ENCODE results near the gene MORC2.
A peak's percentile ranks its signal among the peaks of the same experiment; 100 is the strongest.

The MORC2 gene

GRCh38 chr22:30968015-30968923 is at the start of gene MORC2 (continued):
- TF ChIP-seq ATF2 (tag by site-specific recombination; IDR thresholded peaks at IDR 0.05; ENCODE audit: low read depth) (0 out of 2 replicates have a peak, but pooled peaks have one; percentile 4), GLIS2 (tag by site-specific recombination; IDR thresholded peaks at IDR 0.05) (0 out of 2 replicates have a peak, but pooled peaks have one; percentile 41), KLF9 (tag by site-specific recombination; IDR thresholded peaks at IDR 0.05; ENCODE audit: low read depth) (peak; percentile 85), GLI4 (tag by site-specific recombination; IDR thresholded peaks at IDR 0.05) (no peak), ZNF133 (tag by site-specific recombination; IDR thresholded peaks at IDR 0.05) (no peak), ZFP41 (tag by site-specific recombination; IDR thresholded peaks at IDR 0.05; ENCODE audit: borderline replicate concordance) (no peak), KLF16 (tag by site-specific recombination; IDR thresholded peaks at IDR 0.05) (peak; percentile 77)

- Histone ChIP-seq H3K4me1 (ENCODE audit: control insufficient read depth, insufficient read depth, low read length) (no peaks in the 10 kb centered on the region), H3K9me3 (ENCODE audit: control insufficient read depth, insufficient read depth, low read depth, low read length) (no peaks in the 10 kb centered on the region), H3K4me3 (ENCODE audit: low read depth, low read length) (no peak overlapping the region), H3K36me3 (ENCODE audit: control insufficient read depth in 2 of 2, insufficient read depth in 1 of 2, low read length in 2 of 2) (no peaks in the 10 kb centered on the region), H3K27ac (ENCODE audit: extremely low read depth, low read depth, low read length) (no peak overlapping the region)
- POLR2A ChIA-PET = no interaction called here
- CTCF ChIA-PET = no interaction called here
- TF ChIP-seq HIC1 (tag by site-specific recombination; IDR thresholded peaks at IDR 0.05) = no peak
- TF ChIP-seq RBAK (tag by site-specific recombination; IDR thresholded peaks at IDR 0.05) = no peak
- TF ChIP-seq KLF9 (tag by site-specific recombination; IDR thresholded peaks at IDR 0.05; ENCODE audit: low read depth) = no peak
- peak; percentile 79 for TF ChIP-seq SETDB1 (IDR thresholded peaks at IDR 0.05; ENCODE audit: insufficient read length, low read length)
- no peak for TF ChIP-seq ZNF391 (tag by site-specific recombination; IDR thresholded peaks at IDR 0.05; ENCODE audit: borderline replicate concordance, low read depth)
These were observed 37.0 kb upstream of the MORC2 start for GRCh38 chr22:31005535-31005934.

- ChIA-PET CTCF (no interaction called here), POLR2A (interaction anchor here (1.6 kb wide), 1 partner anchor 32 kb away, joined by 4 read pairs; the partner anchor contains the start of genes MORC2 and TUG1)
- Histone ChIP-seq H3K36me3 (ENCODE audit: control insufficient read depth in 2 of 2, insufficient read depth in 1 of 2, low read length in 2 of 2) (no peaks in the 10 kb centered on the region), H3K4me3 (ENCODE audit: low read depth, low read length) (no peak overlapping the region), H3K4me1 (ENCODE audit: control insufficient read depth, insufficient read depth, low read length) (no peaks in the 10 kb centered on the region), H3K9me3 (ENCODE audit: control insufficient read depth, insufficient read depth, low read depth, low read length) (no peaks in the 10 kb centered on the region), H3K27ac (ENCODE audit: extremely low read depth, low read depth, low read length) (no peak overlapping the region)
- TF ChIP-seq ZNF555 (tag by site-specific recombination; conservative IDR thresholded peaks at IDR 0.05) (no peak), ZSCAN30 (tag by site-specific recombination; IDR thresholded peaks at IDR 0.05) (no peak), SP3 (tag by site-specific recombination; IDR thresholded peaks at IDR 0.05) (no peak), ZNF626 (tag by site-specific recombination; IDR thresholded peaks at IDR 0.05) (no peak), ZNF830 (tag by site-specific recombination; IDR thresholded peaks at IDR 0.05; ENCODE audit: low read depth) (no peak), ZNF571 (tag by site-specific recombination; IDR thresholded peaks at IDR 0.05) (no peak), ZNF146 (tag by site-specific recombination; IDR thresholded peaks at IDR 0.05) (no peak), ZNF274 (IDR thresholded peaks at IDR 0.05; ENCODE audit: low read length) (no peak), ZNF274 (tag by site-specific recombination; IDR thresholded peaks at IDR 0.05; ENCODE audit: borderline replicate concordance) (no peak), ZNF341 (tag by site-specific recombination; IDR thresholded peaks at IDR 0.05; ENCODE audit: low read depth) (no peak), ZNF701 (tag by site-specific recombination; IDR thresholded peaks at IDR 0.05) (no peak), ZNF121 (tag by site-specific recombination; IDR thresholded peaks at IDR 0.05) (no peak), ZNF629 (tag by site-specific recombination; IDR thresholded peaks at IDR 0.05) (no peak)
These were observed 32.7 kb upstream of the MORC2 start for GRCh38 chr22:31001124-31001770.
